Renal cortical epithelial cell (primary cell): ENCODE measurements around the gene SPIB. TPM values are rescaled to one million over a fixed set of nuclear protein-coding genes. Genes with fewer than 3 reads are reported as not detected.

Experiments
- DNase-seq: peaks from one replicate; pipeline ENCODE4 v3.0.0-alpha.2; 2011; ENCODE audit warnings: low read depth
- total RNA-seq: library from RNA; depleted of rRNA; stranded (reverse); fragments of >200 nt; gene quantifications from 2 replicates; pipeline ENCODE4 v1.2.3, GENCODE V29; 2014

SPIB gene
- total RNA-seq, 1 donor from 2014 or later, result not detected

- DNase-seq, result no peak
These were observed 50.1 kb downstream of the SPIB start for GRCh38 chr19:50468818-50469217.

GRCh38 chr19:50473336-50473735, 54.6 kb downstream of the SPIB start:
- peak; percentile 13 for DNase-seq

- DNase-seq, result no peak
These were observed 56.4 kb downstream of the SPIB start for GRCh38 chr19:50475101-50475568.

GRCh38 chr19:50475736-50476223, 57.0 kb downstream of the SPIB start:
- DNase-seq, result no peak

GRCh38 chr19:50476224-50476906, 57.6 kb downstream of the SPIB start, which contains the start of the genes EMC10 and GARIN5A:
Gene EMC10, plus strand, starts transcription at chr19:50476507. Its CDS starts 38 bp downstream, at chr19:50476545.
Gene GARIN5A, minus strand, starts transcription at chr19:50476848. Its CDS starts 460 bp downstream, at chr19:50476388.
- DNase-seq, result peak; percentile 74

- DNase-seq, result no peak
These were observed 58.1 kb downstream of the SPIB start for GRCh38 chr19:50476907-50477238.

GRCh38 chr19:50477751-50478515, 59.2 kb downstream of the SPIB start:
- DNase-seq, result no peak

DNA sequence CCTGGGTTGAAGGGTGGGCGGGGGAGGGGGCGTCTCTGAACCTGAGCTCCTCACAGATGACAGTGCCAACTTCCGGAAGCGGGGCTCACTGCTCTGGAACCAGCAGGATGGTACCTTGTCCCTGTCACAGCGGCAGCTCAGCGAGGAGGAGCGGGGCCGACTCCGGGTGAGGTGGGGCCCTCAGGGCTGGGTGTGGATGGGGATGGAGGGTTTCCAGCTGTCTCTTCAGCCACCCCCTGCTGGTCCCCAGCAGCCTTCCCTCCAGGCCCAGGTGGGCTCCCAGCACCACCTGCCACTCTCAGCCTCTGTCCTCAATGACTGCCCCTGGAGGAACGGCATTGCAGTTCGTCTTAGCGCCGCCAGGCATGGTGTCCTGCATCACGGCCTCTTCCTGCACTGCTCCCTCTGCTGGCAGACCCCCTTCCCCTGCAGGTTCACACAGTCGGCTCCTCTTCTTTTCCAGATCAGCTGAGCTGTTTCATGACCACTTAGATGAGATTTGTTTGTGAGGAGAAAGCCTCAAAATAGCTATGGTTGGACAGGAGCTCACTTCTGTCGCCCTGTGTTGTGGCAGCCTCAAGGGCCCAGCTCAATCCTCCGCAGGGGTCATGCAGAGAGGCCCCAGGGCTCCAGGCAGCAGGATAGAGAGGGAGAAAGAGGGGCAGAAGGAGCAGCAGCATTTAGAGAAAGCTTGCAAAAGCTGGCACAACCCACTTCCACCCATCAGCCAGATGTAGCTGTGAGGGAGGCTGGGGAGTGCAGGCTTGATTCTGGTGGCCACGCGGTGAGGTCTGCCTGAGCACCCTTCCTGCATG, 60.4 kb downstream of the SPIB start:
- no peak for DNase-seq

DNA sequence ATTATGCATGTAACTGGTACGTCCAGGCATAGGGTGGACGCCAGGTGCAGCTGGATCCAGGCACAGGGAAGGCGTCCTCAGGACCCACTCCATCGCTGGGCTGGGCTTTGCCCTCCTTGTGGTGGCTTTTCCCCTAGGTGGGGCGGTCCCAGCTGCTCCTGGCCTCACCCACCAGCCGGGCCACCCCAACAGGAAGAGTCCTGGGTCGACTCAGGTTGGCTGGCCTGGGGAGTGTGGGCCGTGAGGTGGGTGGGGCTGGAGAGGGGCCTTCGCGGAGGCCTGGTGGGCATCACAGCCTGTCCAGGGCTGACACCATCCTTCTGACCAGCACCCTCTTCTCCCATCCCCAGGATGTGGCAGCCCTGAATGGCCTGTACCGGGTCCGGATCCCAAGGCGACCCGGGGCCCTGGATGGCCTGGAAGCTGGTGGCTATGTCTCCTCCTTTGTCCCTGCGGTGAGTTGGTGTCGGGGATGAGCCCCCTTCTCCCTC, 61.1 kb downstream of the SPIB start:
- no peak for DNase-seq

DNA sequence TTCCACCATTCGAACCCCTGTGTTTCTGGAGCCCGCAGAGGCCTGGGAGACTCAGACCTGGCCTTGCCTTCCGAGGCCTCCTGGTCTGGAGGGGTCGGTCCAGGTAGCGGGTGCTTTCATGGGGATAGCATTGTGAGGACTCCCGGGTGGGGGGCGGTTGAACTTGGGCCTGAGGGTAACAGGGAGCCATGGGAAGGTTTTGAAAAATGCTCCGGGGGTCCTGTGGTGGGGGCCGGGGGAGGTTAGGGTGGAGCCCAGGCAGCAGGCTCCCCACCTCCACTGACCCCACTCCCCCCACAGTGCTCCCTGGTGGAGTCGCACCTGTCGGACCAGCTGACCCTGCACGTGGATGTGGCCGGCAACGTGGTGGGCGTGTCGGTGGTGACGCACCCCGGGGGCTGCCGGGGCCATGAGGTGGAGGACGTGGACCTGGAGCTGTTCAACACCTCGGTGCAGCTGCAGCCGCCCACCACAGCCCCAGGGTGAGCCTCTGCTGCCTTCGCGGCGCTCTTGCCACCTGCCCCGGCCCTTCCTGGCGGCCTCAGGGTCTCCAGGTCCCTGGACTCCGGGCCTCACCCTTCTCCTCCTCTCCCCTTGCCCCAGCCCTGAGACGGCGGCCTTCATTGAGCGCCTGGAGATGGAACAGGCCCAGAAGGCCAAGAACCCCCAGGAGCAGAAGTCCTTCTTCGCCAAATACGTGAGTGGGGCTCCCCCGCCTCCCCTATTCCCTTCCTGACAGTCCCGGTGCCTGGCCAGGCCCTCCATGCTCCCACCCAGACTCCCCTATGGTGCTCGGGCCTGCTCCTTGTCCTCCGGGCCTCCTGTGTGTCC, 61.8 kb downstream of the SPIB start:
- no peak for DNase-seq

Other genes starting within 250 kb of the SPIB start
- gene MYH14, start 215.3 kb upstream of the SPIB start, total RNA-seq, result 0.85 and 36.5 TPM in 2 replicates
- 0.17 and 6.5 TPM in 2 replicates for gene KCNC3, start 89.6 kb upstream of the SPIB start, total RNA-seq
- gene NAPSA, start 53.3 kb upstream of the SPIB start, total RNA-seq, result 15.2 TPM in 1 of 2 replicates, not detected in the other
- gene NR1H2, start 42.5 kb upstream of the SPIB start, total RNA-seq, result 67.0 and 72.5 TPM in 2 replicates
- 23.9 and 34.7 TPM in 2 replicates for gene POLD1, start 34.6 kb upstream of the SPIB start, total RNA-seq
- gene MYBPC2, start 14.0 kb downstream of the SPIB start, total RNA-seq, result 0.35 TPM in 1 of 2 replicates, not detected in the other
- 58.3 and 78.7 TPM in 2 replicates for gene EMC10, start 57.6 kb downstream of the SPIB start, total RNA-seq
- 0.52 and 0.89 TPM in 2 replicates for gene GARIN5A, start 57.9 kb downstream of the SPIB start, total RNA-seq
- 13.5 and 19.8 TPM in 2 replicates for gene JOSD2, start 92.3 kb downstream of the SPIB start, total RNA-seq
- not detected in 2 replicates for gene ASPDH, start 95.0 kb downstream of the SPIB start, total RNA-seq
- 0.30 TPM in 1 of 2 replicates, not detected in the other for gene LRRC4B, start 149.5 kb downstream of the SPIB start, total RNA-seq
- 0.40 TPM in 1 of 2 replicates, not detected in the other for gene SYT3, start 220.9 kb downstream of the SPIB start, total RNA-seq
- 0.40 TPM in 1 of 2 replicates, not detected in the other for gene C19orf81, start 230.5 kb downstream of the SPIB start, total RNA-seq